ENCODE measurements around the gene DNAH2.
"Not testable (repeated sequence)": the region's sequence is repeated elsewhere in the genome, so short reads cannot be mapped to it uniquely, and the experiment has no call there.

DNAH2 gene

GRCh38 chr17:7777017-7777416 is 59.5 kb downstream of the DNAH2 start:
- DNase-seq (ENCODE audit: low read depth): no peak

GRCh38 chr17:7780736-7781135 is 63.2 kb downstream of the DNAH2 start:
- DNase-seq (ENCODE audit: low read depth): no peak

- no peak for DNase-seq (ENCODE audit: low read depth)
Measured at GRCh38 chr17:7781429-7781828, 63.9 kb downstream of the DNAH2 start.

GRCh38 chr17:7782240-7782639 is 64.7 kb downstream of the DNAH2 start:
- DNase-seq (ENCODE audit: low read depth): no peak

- no peak for DNase-seq (ENCODE audit: low read depth)
Measured at GRCh38 chr17:7786866-7787265, 69.3 kb downstream of the DNAH2 start.

- no peak for DNase-seq (ENCODE audit: low read depth)
Measured at GRCh38 chr17:7789131-7789530, 71.6 kb downstream of the DNAH2 start.

GRCh38 chr17:7790150-7790549 is 72.6 kb downstream of the DNAH2 start:
- DNase-seq (ENCODE audit: low read depth): no peak

GRCh38 chr17:7792611-7793010 is 75.1 kb downstream of the DNAH2 start:
- no peak for DNase-seq (ENCODE audit: low read depth)

- DNase-seq (ENCODE audit: low read depth): no peak
Measured at GRCh38 chr17:7794075-7794663, 76.6 kb downstream of the DNAH2 start.

GRCh38 chr17:7797976-7798375 is 80.4 kb downstream of the DNAH2 start:
- no peak for DNase-seq (ENCODE audit: low read depth)

- no peak for DNase-seq (ENCODE audit: low read depth)
Measured at GRCh38 chr17:7798839-7799238, 81.3 kb downstream of the DNAH2 start.

GRCh38 chr17:7803981-7804380 is 86.4 kb downstream of the DNAH2 start:
- no peak for DNase-seq (ENCODE audit: low read depth)

- DNase-seq (ENCODE audit: low read depth): no peak
Measured at GRCh38 chr17:7806587-7806986, 89.0 kb downstream of the DNAH2 start.

GRCh38 chr17:7807206-7807605 is 89.7 kb downstream of the DNAH2 start:
- DNase-seq (ENCODE audit: low read depth): no peak

GRCh38 chr17:7809086-7809790 is 91.7 kb downstream of the DNAH2 start:
- DNase-seq (ENCODE audit: low read depth): no peak

GRCh38 chr17:7809791-7810343 is 92.3 kb downstream of the DNAH2 start:
- not testable (repeated sequence) for DNase-seq (ENCODE audit: low read depth)

- DNase-seq (ENCODE audit: low read depth): no peak
Measured at GRCh38 chr17:7811251-7811650, 93.7 kb downstream of the DNAH2 start.

- no peak for DNase-seq (ENCODE audit: low read depth)
Measured at GRCh38 chr17:7814969-7815368, 97.4 kb downstream of the DNAH2 start.

- DNase-seq (ENCODE audit: low read depth): no peak
Measured at GRCh38 chr17:7816926-7817642, 99.5 kb downstream of the DNAH2 start.

GRCh38 chr17:7817643-7817964 is 100.1 kb downstream of the DNAH2 start:
- no peak for DNase-seq (ENCODE audit: low read depth)

GRCh38 chr17:7818026-7818425 is 100.5 kb downstream of the DNAH2 start:
- DNase-seq (ENCODE audit: low read depth): no peak

GRCh38 chr17:7818746-7819645 is 101.5 kb downstream of the DNAH2 start:
- no peak for DNase-seq (ENCODE audit: low read depth)
